GM15510 (cell line): Measurements from ENCODE around the gene GPS1.

ENCODE experiments used
- POLR2A ChIP-seq: IDR thresholded peaks from 3 replicates; pipeline ENCODE4 v1.6.1; 2011; ENCODE audit warnings: borderline replicate concordance; ENCODE audit not compliant: insufficient read length; ENCODE audit errors: extremely low read depth

The GPS1 gene

GRCh38 chr17:82080048-82080788, 28.5 kb downstream of the GPS1 start:
- TF ChIP-seq POLR2A, result no peak

GRCh38 chr17:82080789-82081464, 29.2 kb downstream of the GPS1 start:
- no peak for TF ChIP-seq POLR2A

GRCh38 chr17:82081546-82081945, 29.8 kb downstream of the GPS1 start:
- no peak for TF ChIP-seq POLR2A

GRCh38 chr17:82081966-82082365, 30.3 kb downstream of the GPS1 start:
- no peak for TF ChIP-seq POLR2A

GRCh38 chr17:82082456-82082855, 30.8 kb downstream of the GPS1 start:
- no peak for TF ChIP-seq POLR2A

- TF ChIP-seq POLR2A, result no peak
Measured at GRCh38 chr17:82083009-82083408, 31.3 kb downstream of the GPS1 start.

GRCh38 chr17:82083533-82084359, 32.0 kb downstream of the GPS1 start:
- peak; percentile 13 for TF ChIP-seq POLR2A

- TF ChIP-seq POLR2A, result no peak
Measured at GRCh38 chr17:82084373-82085030, 32.8 kb downstream of the GPS1 start.

- peak; percentile 18 for TF ChIP-seq POLR2A
Measured at GRCh38 chr17:82085031-82085861, 33.5 kb downstream of the GPS1 start.

- no peak for TF ChIP-seq POLR2A
Measured at GRCh38 chr17:82085931-82086764, 34.5 kb downstream of the GPS1 start.

- TF ChIP-seq POLR2A, result no peak
Measured at GRCh38 chr17:82086941-82087906, 35.5 kb downstream of the GPS1 start.
